PC-3 (cell line): ENCODE results near the gene SUGT1. TPM values are rescaled to one million over a fixed set of nuclear protein-coding genes. Genes with fewer than 3 reads are reported as not detected.
"Not testable (repeated sequence)": the region's sequence is repeated elsewhere in the genome, so short reads cannot be mapped to it uniquely, and the experiment has no call there.

Experiments used
- ATAC-seq: fragments of 200-7000 bp; cut with Tn5 transposase; 2 replicates; pipeline ENCODE4 v1.9.1; 2020; ENCODE audit warnings: mild to moderate bottlenecking, moderate library complexity
- BruUV-seq: library from RNA; stranded (reverse); fragments of 400-500 nt; replicated peaks from 2 replicates; lab custom pipeline; 2021; lab: Mats Ljungman, UMichigan
- CTCF ChIA-PET: fragments of 300-600 bp; sonication (Branson Sonifier 250); formaldehyde crosslinking; loops from one replicate; lab custom pipeline; 2022; ENCODE audit warnings: antibody characterized with exemption; lab: Charles Lee
- POLR2A ChIA-PET: fragments of 300-600 bp; sonication (Branson Sonifier 250); formaldehyde crosslinking; loops from one replicate; lab custom pipeline; 2022; ENCODE audit warnings: antibody characterized with exemption; ENCODE audit not compliant: unreplicated experiment; lab: Charles Lee
- DNase-seq: peaks from one replicate; pipeline ENCODE4 v3.0.0-alpha.2; 2015
- H2AFZ ChIP-seq: fragments of 300-600 bp; sonication (generic); 2 replicates; pipeline ENCODE4 v1.6.0; 2016; ENCODE audit warnings: antibody characterized with exemption, low read length
- H3F3A ChIP-seq: fragments of 300-600 bp; sonication (generic); one replicate; pipeline ENCODE4 v1.6.0; 2017; ENCODE audit warnings: antibody characterized with exemption, low read length, control low read depth, mild to moderate bottlenecking; ENCODE audit not compliant: unreplicated experiment
- H3K27ac ChIP-seq: fragments of 300-600 bp; sonication (generic); 2 replicates; pipeline ENCODE4 v1.5.1; 2016; ENCODE audit warnings: mild to moderate bottlenecking, low read length
- H3K27me3 ChIP-seq: fragments of 300-600 bp; sonication (generic); 2 replicates; pipeline ENCODE4 v1.6.1; 2016; ENCODE audit warnings: low read length, mixed read lengths
- H3K36me3 ChIP-seq: fragments of 300-600 bp; sonication (generic); 2 replicates; pipeline ENCODE4 v1.6.1; 2016; ENCODE audit warnings: low read depth, mixed run types, low read length, mixed read lengths
- H3K4me1 ChIP-seq: fragments of 300-600 bp; sonication (generic); 2 replicates; pipeline ENCODE4 v1.5.1; 2016; ENCODE audit warnings: low read length; ENCODE audit not compliant: insufficient read depth
- H3K4me2 ChIP-seq: fragments of 300-600 bp; sonication (generic); 2 replicates; pipeline ENCODE4 v1.6.0; 2016; ENCODE audit warnings: low read length
- H3K4me3 ChIP-seq: fragments of 300-600 bp; sonication (generic); 2 replicates; pipeline ENCODE4 v1.5.1; 2016; ENCODE audit warnings: mild to moderate bottlenecking, low read length, mixed read lengths
- H3K79me2 ChIP-seq: fragments of 300-600 bp; sonication (generic); 2 replicates; pipeline ENCODE4 v1.6.1; 2017; ENCODE audit warnings: low read length, mixed read lengths
- H3K9ac ChIP-seq: fragments of 300-600 bp; sonication (generic); 2 replicates; pipeline ENCODE4 v1.6.0; 2016; ENCODE audit warnings: mild to moderate bottlenecking, low read length
- H3K9me2 ChIP-seq: fragments of 300-600 bp; sonication (generic); replicated peaks from 2 replicates; pipeline ENCODE4 v1.6.1; 2016; ENCODE audit warnings: mixed run types, low read length, mixed read lengths
- H3K9me3 ChIP-seq: fragments of 300-600 bp; sonication (generic); 2 replicates; pipeline ENCODE4 v1.6.1; 2016; ENCODE audit warnings: low read length, mixed read lengths
- H4K20me1 ChIP-seq: fragments of 300-600 bp; sonication (generic); 2 replicates; pipeline ENCODE4 v1.6.1; 2016; ENCODE audit warnings: low read length, mixed read lengths
- EZH2 ChIP-seq: fragments of 300-600 bp; sonication (generic); IDR thresholded peaks from one replicate; pipeline ENCODE4 v1.6.1; 2017; ENCODE audit warnings: antibody characterized with exemption, mild to moderate bottlenecking, low read length; ENCODE audit not compliant: unreplicated experiment
- EZH2phosphoT487 ChIP-seq: fragments of 300-600 bp; sonication (generic); IDR thresholded peaks from 2 replicates; pipeline ENCODE4 v1.6.1; 2018; ENCODE audit warnings: mild to moderate bottlenecking, antibody characterized with exemption, low read length, borderline replicate concordance
- intact Hi-C: fragments of 100-400 bp; cut with micrococcal nuclease; formaldehyde crosslinking; loops from 2 replicates; pipeline ENCODE4 v1.9.0; 2023
- total RNA-seq: library from RNA; depleted of rRNA; stranded (reverse); fragments of >200 nt; gene quantifications from 2 replicates; pipeline ENCODE4 v1.2.3, GENCODE V29; 2014
- TF ChIP-seq, protein P1 (sequence below): fragments of 300-600 bp; sonication (generic); conservative IDR thresholded peaks from 2 replicates; pipeline ENCODE4 v1.5.1; 2017; ENCODE audit warnings: antibody characterized with exemption, low read depth, mild to moderate bottlenecking, low read length

Gene SUGT1
- total RNA-seq, 1 experiment from 2014 or later, result 29.3 TPM

DNA sequence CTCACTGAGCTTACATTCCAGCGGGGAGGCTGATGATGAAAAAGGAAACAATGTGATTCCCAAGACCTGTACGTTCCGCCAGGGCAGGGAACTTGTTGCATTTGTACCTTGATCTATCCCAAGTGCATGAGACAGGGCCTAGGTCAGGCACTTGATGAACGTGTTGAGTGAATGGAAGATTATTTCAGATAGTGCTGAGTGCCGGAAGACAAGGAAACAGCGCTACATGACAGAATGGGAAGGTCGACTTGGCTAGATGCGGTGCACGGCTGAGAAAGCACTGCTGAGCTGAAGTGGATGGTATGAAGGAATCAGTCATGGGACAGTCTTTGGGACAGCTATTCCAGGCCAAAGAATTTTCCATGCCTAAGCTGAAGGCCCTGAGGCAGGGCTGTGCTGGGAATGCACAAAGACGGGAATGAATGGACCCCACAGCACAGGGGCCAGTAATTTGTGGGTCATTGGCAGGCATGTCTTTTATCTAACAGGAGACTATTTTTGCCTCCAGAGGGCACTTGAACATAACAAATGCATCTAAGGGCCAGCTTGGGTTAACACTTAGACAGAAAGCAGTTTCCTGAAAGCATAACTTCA lies 43.5 kb upstream of the SUGT1 start:
- TF ChIP-seq, protein P1, sequence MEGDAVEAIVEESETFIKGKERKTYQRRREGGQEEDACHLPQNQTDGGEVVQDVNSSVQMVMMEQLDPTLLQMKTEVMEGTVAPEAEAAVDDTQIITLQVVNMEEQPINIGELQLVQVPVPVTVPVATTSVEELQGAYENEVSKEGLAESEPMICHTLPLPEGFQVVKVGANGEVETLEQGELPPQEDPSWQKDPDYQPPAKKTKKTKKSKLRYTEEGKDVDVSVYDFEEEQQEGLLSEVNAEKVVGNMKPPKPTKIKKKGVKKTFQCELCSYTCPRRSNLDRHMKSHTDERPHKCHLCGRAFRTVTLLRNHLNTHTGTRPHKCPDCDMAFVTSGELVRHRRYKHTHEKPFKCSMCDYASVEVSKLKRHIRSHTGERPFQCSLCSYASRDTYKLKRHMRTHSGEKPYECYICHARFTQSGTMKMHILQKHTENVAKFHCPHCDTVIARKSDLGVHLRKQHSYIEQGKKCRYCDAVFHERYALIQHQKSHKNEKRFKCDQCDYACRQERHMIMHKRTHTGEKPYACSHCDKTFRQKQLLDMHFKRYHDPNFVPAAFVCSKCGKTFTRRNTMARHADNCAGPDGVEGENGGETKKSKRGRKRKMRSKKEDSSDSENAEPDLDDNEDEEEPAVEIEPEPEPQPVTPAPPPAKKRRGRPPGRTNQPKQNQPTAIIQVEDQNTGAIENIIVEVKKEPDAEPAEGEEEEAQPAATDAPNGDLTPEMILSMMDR, result peak; percentile 34; the same call in 1 of the 2 replicates
- H3K4me2 ChIP-seq, H3K27me3 ChIP-seq, H3K4me3 ChIP-seq, H3K4me1 ChIP-seq, H2AFZ ChIP-seq, H3K9me2 ChIP-seq, POLR2A ChIA-PET, BruUV-seq, H3K9me3 ChIP-seq, H3K27ac ChIP-seq, H3F3A ChIP-seq, H3K36me3 ChIP-seq, H3K9ac ChIP-seq, H4K20me1 ChIP-seq, intact Hi-C loops, H3K79me2 ChIP-seq: not testable (repeated sequence)
- DNase-seq (peak; percentile 35), ATAC-seq (peak; percentile 79)
- CTCF ChIA-PET, result interaction anchor here (1.0 kb wide), 1 partner anchor 359 kb away, joined by 6 read pairs; no protein-coding TSS in a partner anchor

DNA sequence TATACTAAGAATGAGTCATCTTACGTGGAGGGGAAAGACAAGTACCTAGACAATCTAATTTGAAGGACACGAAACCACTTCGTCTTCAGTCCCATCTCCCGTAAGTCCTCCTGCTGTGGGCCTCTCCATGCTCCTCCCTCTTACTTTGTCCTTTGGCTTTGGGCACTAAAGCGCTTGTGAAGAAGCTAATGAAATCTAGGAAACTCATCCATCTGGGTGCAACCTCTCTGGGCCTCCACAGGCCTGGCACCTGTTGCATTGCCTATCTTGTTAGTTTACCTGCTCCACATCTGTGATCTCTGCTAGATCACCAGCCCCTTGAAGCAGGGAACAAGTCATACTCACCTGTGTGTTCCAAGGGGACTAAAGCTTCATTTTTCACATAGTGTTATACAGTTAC lies 42.5 kb upstream of the SUGT1 start:
- ATAC-seq, H3K27me3 ChIP-seq, intact Hi-C loops, H3K36me3 ChIP-seq, H3K9ac ChIP-seq, CTCF ChIA-PET, H3K4me1 ChIP-seq, H3K4me3 ChIP-seq, H3K9me2 ChIP-seq, H3F3A ChIP-seq, H4K20me1 ChIP-seq, POLR2A ChIA-PET, DNase-seq, H3K4me2 ChIP-seq, H3K9me3 ChIP-seq, H2AFZ ChIP-seq, H3K27ac ChIP-seq, BruUV-seq, H3K79me2 ChIP-seq: not testable (repeated sequence)

DNA sequence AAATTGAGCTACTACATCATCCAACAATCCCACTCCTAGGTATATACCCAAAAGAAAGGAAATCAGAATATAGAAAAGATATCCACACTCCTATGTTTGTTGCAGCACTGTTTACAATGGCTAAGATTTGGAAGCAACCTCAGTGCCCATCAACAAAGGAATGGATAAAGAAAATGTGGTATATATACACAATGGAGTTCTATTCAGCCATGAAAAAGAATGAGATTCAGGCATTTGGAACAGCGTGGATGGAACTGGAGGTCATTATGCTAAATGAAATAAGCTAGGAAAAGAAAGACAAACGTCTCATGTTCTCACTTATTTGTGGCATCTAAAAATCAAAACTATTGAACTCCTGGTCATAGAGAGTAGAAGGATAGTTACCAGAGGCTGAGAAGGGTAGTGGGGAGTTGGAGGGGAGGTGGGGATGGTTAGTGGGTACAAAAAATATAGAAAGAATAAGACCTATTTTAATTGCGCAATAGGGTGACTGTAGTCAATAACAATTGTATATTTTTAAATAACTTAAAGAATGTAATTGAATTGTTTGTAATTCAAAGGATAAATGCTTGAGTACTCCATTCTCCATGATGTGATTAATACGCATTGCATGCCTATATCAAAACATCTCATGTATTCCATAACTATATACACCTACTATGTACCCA lies 37.4 kb upstream of the SUGT1 start:
- H3K4me3 ChIP-seq, result no peak overlapping the region
- ChIA-PET CTCF (no interaction called here), POLR2A (no interaction called here)
- H3K9ac ChIP-seq, result no peak overlapping the region
- H3K4me1 ChIP-seq, result no peaks in the 10 kb centered on the region
- H3K36me3 ChIP-seq, result no peaks in the 10 kb centered on the region
- no peaks in the 10 kb centered on the region for H3F3A ChIP-seq
- H3K4me2 ChIP-seq, result no peak overlapping the region
- intact Hi-C loops, result loop anchor here (5.0 kb wide), 1 partner anchor 192 kb away; no protein-coding TSS in a partner anchor
- no peaks in the 10 kb centered on the region for H3K9me2 ChIP-seq
- H3K27me3 ChIP-seq, result no peaks in the 10 kb centered on the region
- H3K27ac ChIP-seq, result no peak overlapping the region
- no TSS peak for BruUV-seq
- TF ChIP-seq EZH2phosphoT487 (no peak), EZH2 (no peak)
- TF ChIP-seq, protein P1, result no peak
- DNase-seq (no peak), ATAC-seq (no peak)
- H4K20me1 ChIP-seq, result no peaks in the 10 kb centered on the region
- H2AFZ ChIP-seq, result no peak overlapping the region
- H3K9me3 ChIP-seq, result no peaks in the 10 kb centered on the region
- H3K79me2 ChIP-seq, result peaks cover 21% of the 10 kb centered on the region
